GM12891 (cell line): Measurements from ENCODE around the gene CD83.

Experiments
- PAX5 ChIP-seq: IDR thresholded peaks from 2 replicates; pipeline ENCODE4 v1.6.1; 2011; ENCODE audit warnings: low read length, moderate library complexity, mild to moderate bottlenecking; ENCODE audit not compliant: insufficient read depth, severe bottlenecking
- POLR2A ChIP-seq: IDR thresholded peaks from 2 replicates; pipeline ENCODE4 v1.6.1; 2011; ENCODE audit warnings: low read depth, low read length, control low read depth
- POLR2AphosphoS5 ChIP-seq: IDR thresholded peaks from 2 replicates; pipeline ENCODE4 v1.6.1; 2011; ENCODE audit warnings: low read depth, low read length, control low read depth
- POU2F2 ChIP-seq: IDR thresholded peaks from 2 replicates; pipeline ENCODE4 v1.6.1; 2011; ENCODE audit warnings: low read depth, mild to moderate bottlenecking, control low read depth, low read length, moderate library complexity
- SPI1 ChIP-seq: IDR thresholded peaks from 2 replicates; pipeline ENCODE4 v1.6.1; 2011; ENCODE audit warnings: low read depth, low read length, control low read depth
- TAF1 ChIP-seq: IDR thresholded peaks from 2 replicates; pipeline ENCODE4 v1.6.1; 2011; ENCODE audit warnings: low read depth, low read length, control low read depth

- TF ChIP-seq TAF1: no peak
- TF ChIP-seq POLR2A: no peak
- TF ChIP-seq POLR2AphosphoS5: no peak
- no peak for TF ChIP-seq SPI1
- no peak for TF ChIP-seq POU2F2
- TF ChIP-seq PAX5: no peak
Observed at GRCh38 chr6:14166839-14167238, 49.3 kb downstream of the CD83 start.
